CD14-positive monocyte (primary cell): ENCODE results near the gene MAML3. TPM values are rescaled to one million over a fixed set of nuclear protein-coding genes. Genes with fewer than 3 reads are reported as not detected.

Experiments
- DNase-seq, 3 donors: peaks; one replicate each; pipeline ENCODE4 v3.0.0-alpha.2; 2011 to 2022
- H2AFZ ChIP-seq: 2 replicates; pipeline ENCODE4 v1.6.0; 2012; ENCODE audit warnings: mild to moderate bottlenecking, low read depth, low read length, inconsistent platforms; ENCODE audit not compliant: insufficient read depth, poor library complexity, severe bottlenecking
- H3K27ac ChIP-seq, 2 donors: 1 replicate in 1 of 2; 2 replicates in 1 of 2; pipeline ENCODE4 v1.5.1; 2012 to 2013; ENCODE audit warnings: low read length in 2 of 2, control low read depth in 1 of 2, inconsistent platforms in 1 of 2, low read depth in 1 of 2, mild to moderate bottlenecking in 1 of 2
- H3K27me3 ChIP-seq, 2 donors: one replicate each; pipeline versions ENCODE4 v1.6.0 to v1.6.1; 2011 to 2013; ENCODE audit warnings: low read length in 2 of 2; ENCODE audit not compliant: control insufficient read depth in 2 of 2, insufficient read depth in 2 of 2
- H3K36me3 ChIP-seq, 2 donors: replicated peaks in 1 of 2; 1 replicate in 1 of 2; 2 replicates in 1 of 2; pipeline versions ENCODE4 v1.5.1 to v1.6.1; 2012 to 2013; ENCODE audit warnings: low read length in 2 of 2, control low read depth in 1 of 2, inconsistent platforms in 1 of 2, mild to moderate bottlenecking in 1 of 2; ENCODE audit not compliant: insufficient read depth in 2 of 2, control insufficient read depth in 1 of 2
- H3K4me1 ChIP-seq, 2 donors: 1 replicate in 1 of 2; 2 replicates in 1 of 2; pipeline versions ENCODE4 v1.5.1 to v1.6.1; 2012 to 2013; ENCODE audit warnings: low read length in 2 of 2, control low read depth in 1 of 2, inconsistent platforms in 1 of 2, mild to moderate bottlenecking in 1 of 2, moderate library complexity in 1 of 2; ENCODE audit not compliant: insufficient read depth in 2 of 2, control insufficient read depth in 1 of 2
- H3K4me2 ChIP-seq: replicated peaks from 2 replicates; pipeline ENCODE3; 2012; ENCODE audit warnings: low read length, moderate library complexity, mild to moderate bottlenecking; ENCODE audit not compliant: poor library complexity, severe bottlenecking; ENCODE audit errors: extremely low read depth
- H3K4me3 ChIP-seq, 3 experiments: fragments of 200-600 bp in 1 of 3; sonication (generic) in 1 of 3; replicated peaks in 1 of 3; 1 replicate in 2 of 3; 2 replicates in 1 of 3; pipeline ENCODE4 v1.5.1; 2011 to 2013; ENCODE audit warnings: low read length in 3 of 3, mild to moderate bottlenecking in 3 of 3, control low read depth in 2 of 3, low read depth in 2 of 3, inconsistent platforms in 1 of 3, moderate library complexity in 1 of 3
- H3K79me2 ChIP-seq: 2 replicates; pipeline ENCODE4 v1.6.0; 2012; ENCODE audit warnings: mild to moderate bottlenecking, control low read depth, inconsistent platforms, low read length, moderate library complexity; ENCODE audit not compliant: insufficient read depth
- H3K9ac ChIP-seq: 2 replicates; pipeline ENCODE4 v1.6.0; 2017; ENCODE audit warnings: low read length, mild to moderate bottlenecking; ENCODE audit not compliant: insufficient read depth, poor library complexity, severe bottlenecking
- H3K9me3 ChIP-seq, 2 donors: replicated peaks in 1 of 2; 1 replicate in 1 of 2; 2 replicates in 1 of 2; pipeline versions ENCODE4 v1.5.1 to v1.6.1; 2012 to 2013; ENCODE audit warnings: low read length in 2 of 2, control low read depth in 1 of 2; ENCODE audit not compliant: control insufficient read depth in 1 of 2, insufficient read depth in 1 of 2
- H4K20me1 ChIP-seq: 2 replicates; pipeline ENCODE4 v1.6.0; 2012; ENCODE audit warnings: mild to moderate bottlenecking, low read length, control low read depth, moderate library complexity; ENCODE audit not compliant: insufficient read depth
- H3K27ac Mint-ChIP-seq, 7 donors: one replicate each; pipeline ENCODE4 v1.8.0; 2020; ENCODE audit warnings: mild to moderate bottlenecking in 7 of 7, mixed read lengths in 7 of 7, moderate library complexity in 6 of 7, inconsistent platforms in 2 of 7
- H3K27me3 Mint-ChIP-seq, 3 donors: one replicate each; pipeline ENCODE4 v1.8.0; 2021 to 2022; ENCODE audit warnings: low read depth in 3 of 3, mild to moderate bottlenecking in 3 of 3, mixed read lengths in 3 of 3, moderate library complexity in 3 of 3, inconsistent platforms in 1 of 3
- H3K36me3 Mint-ChIP-seq, 2 donors: one replicate each; pipeline ENCODE4 v1.8.0; 2020; ENCODE audit warnings: mixed read lengths in 2 of 2, inconsistent platforms in 1 of 2, mild to moderate bottlenecking in 1 of 2
- H3K4me1 Mint-ChIP-seq: one replicate; pipeline ENCODE4 v1.8.0; 2020; ENCODE audit warnings: mild to moderate bottlenecking, mixed read lengths
- H3K4me3 Mint-ChIP-seq, 2 donors: one replicate each; pipeline ENCODE4 v1.8.0; 2020; ENCODE audit warnings: mild to moderate bottlenecking in 2 of 2, mixed read lengths in 2 of 2, moderate library complexity in 1 of 2
- H3K9me3 Mint-ChIP-seq, 7 donors: one replicate each; pipeline ENCODE4 v1.8.0; 2020 to 2022; ENCODE audit warnings: mixed read lengths in 7 of 7, mild to moderate bottlenecking in 6 of 7, moderate library complexity in 6 of 7, inconsistent platforms in 2 of 7
- CTCF ChIP-seq: fragments of 200-600 bp; IDR thresholded peaks from one replicate; pipeline ENCODE4 v1.8.0; 2022; ENCODE audit warnings: antibody characterized with exemption, mild to moderate bottlenecking
- WGBS: methylation state at CpG from one replicate; pipeline ENCODE4 v1.1.5; 2013; ENCODE audit warnings: missing lambda C conversion rate; ENCODE audit not compliant: insufficient coverage; 5-methylcytosine and 5-hydroxymethylcytosine counted together
- intact Hi-C, 2 donors: fragments of 100-400 bp; cut with micrococcal nuclease; formaldehyde crosslinking; loops; one replicate each; pipeline versions ENCODE4 v1.15.0 to v1.15.1; 2023
- polyA plus RNA-seq, 3 donors: library from polyadenylated mRNA; depleted of rRNA in 1 of 3; unstranded in 2 of 3; stranded (reverse) in 1 of 3; fragments of 300-500 nt in 2 of 3; fragments of >200 nt in 1 of 3; fragmentation: Illumina TruSeq in 2 of 3; gene quantifications; 1 replicate in 2 of 3; 2 replicates in 1 of 3; pipeline ENCODE4 v1.2.3, GENCODE V29; 2012 to 2021

MAML3 gene
- polyA plus RNA-seq, 3 donors: 1.5 to 6.5 (median 2.3) TPM

DNA sequence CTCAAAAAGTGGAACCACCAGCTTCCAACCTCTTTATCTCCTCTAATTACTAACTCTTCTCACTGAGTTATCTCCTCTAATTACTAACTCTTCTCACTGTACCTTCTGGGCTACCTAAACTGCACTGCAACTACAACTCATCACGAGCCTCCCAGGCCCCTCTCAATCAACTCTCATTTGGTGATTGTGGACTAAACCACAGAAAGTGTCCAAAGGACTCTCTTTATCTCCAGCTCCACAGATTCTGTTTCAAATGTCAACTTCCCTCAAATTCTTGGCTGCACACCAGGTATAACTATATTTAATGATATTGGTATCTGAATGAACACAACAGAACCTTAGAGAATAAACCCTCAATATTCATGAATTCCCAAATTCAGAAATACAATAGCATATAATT is 182.9 kb downstream of the MAML3 start:
- WGBS: 17% methylated on average over 1 of the region's 1 CpG
- Histone ChIP-seq H3K27me3 (no peaks in the 10 kb centered on the region), H3K36me3 (no peaks in the 10 kb centered on the region), H3K4me1 (peaks cover 39 to 51% of the 10 kb centered on the region in 2 donors), H3K9me3 (no peaks in the 10 kb centered on the region), H3K79me2 (peaks cover 36% of the 10 kb centered on the region), H2AFZ (no peak overlapping the region), H3K27ac (no peak overlapping the region), H3K9ac (no peak overlapping the region), H4K20me1 (no peaks in the 10 kb centered on the region), H3K4me2 (no peak overlapping the region), H3K4me3 (no peak overlapping the region)
- TF ChIP-seq CTCF: no peak
- H3K27ac Mint-ChIP-seq: no peak overlapping the region
- no peak for DNase-seq
- no peak overlapping the region for H3K4me3 Mint-ChIP-seq
- intact Hi-C loops: no loop called here
- no peaks in the 10 kb centered on the region for H3K27me3 Mint-ChIP-seq
- peaks cover 45% of the 10 kb centered on the region for H3K4me1 Mint-ChIP-seq
- H3K9me3 Mint-ChIP-seq: no peaks in the 10 kb centered on the region
- no peaks in the 10 kb centered on the region for H3K36me3 Mint-ChIP-seq

DNA sequence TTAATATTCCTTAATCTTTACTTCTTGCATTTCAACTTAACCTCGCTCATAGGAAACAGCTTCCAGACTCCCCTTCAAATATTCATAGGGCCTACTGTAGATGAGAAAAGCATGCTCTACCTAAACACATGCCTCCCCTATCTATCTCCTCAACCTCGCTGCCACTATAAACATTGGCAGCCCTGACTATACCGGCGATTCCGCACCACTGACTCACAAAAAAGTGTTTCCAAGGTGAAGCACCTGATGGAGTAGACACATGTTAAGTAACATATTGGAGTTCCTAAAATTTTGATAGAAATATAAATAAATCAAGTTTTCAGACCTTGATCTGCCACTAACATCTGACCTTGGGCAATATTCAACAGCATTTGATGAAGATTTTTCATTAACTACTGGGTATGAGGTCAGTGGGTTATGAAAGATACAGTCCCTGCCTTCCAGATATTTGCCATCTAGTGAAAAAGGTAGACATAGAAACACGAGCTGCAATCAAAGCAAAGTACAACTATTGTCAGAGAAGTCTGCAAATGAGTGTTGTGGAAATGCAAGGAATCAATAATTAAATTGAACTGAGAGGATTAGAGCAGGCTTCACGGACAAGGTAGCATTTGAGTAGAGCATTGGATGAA is 184.2 kb downstream of the MAML3 start:
- no peak overlapping the region for H2AFZ ChIP-seq
- H3K79me2 ChIP-seq: peaks cover 35% of the 10 kb centered on the region
- TF ChIP-seq CTCF: no peak
- 100% methylated on average over 3 of the region's 7 CpGs for WGBS
- intact Hi-C loops: no loop called here
- no peak for DNase-seq
- Mint-ChIP-seq H3K27me3 (no peaks in the 10 kb centered on the region), H3K4me3 (no peak overlapping the region), H3K27ac (no peak overlapping the region), H3K36me3 (no peaks in the 10 kb centered on the region), H3K9me3 (no peaks in the 10 kb centered on the region), H3K4me1 (peaks cover 36% of the 10 kb centered on the region)
- H3K27ac ChIP-seq: no peak overlapping the region
- H3K4me2 ChIP-seq: no peak overlapping the region
- no peaks in the 10 kb centered on the region for H3K9me3 ChIP-seq
- H4K20me1 ChIP-seq: no peaks in the 10 kb centered on the region
- H3K9ac ChIP-seq: no peak overlapping the region
- peaks cover 27 to 42% of the 10 kb centered on the region in 2 donors for H3K4me1 ChIP-seq
- no peaks in the 10 kb centered on the region for H3K36me3 ChIP-seq
- no peak overlapping the region for H3K4me3 ChIP-seq
- H3K27me3 ChIP-seq: no peaks in the 10 kb centered on the region
